Endodermal cell (in vitro differentiated cells): ENCODE data around the gene NAA60. TPM values are rescaled to one million over a fixed set of nuclear protein-coding genes. Genes with fewer than 3 reads are reported as not detected.

Experiments used
- DNase-seq: peaks from one replicate; pipeline ENCODE4 v3.0.0-alpha.2; 2017
- H3K27ac ChIP-seq: 2 replicates; pipeline ENCODE4 v1.5.1; 2013; ENCODE audit warnings: mild to moderate bottlenecking, low read depth, low read length, moderate library complexity
- H3K27me3 ChIP-seq: 2 replicates; pipeline ENCODE4 v1.6.1; 2013; ENCODE audit warnings: mild to moderate bottlenecking, low read length, moderate library complexity; ENCODE audit not compliant: insufficient read depth, control insufficient read depth, poor library complexity, severe bottlenecking
- H3K36me3 ChIP-seq: 2 replicates; pipeline ENCODE4 v1.7.0; 2013; ENCODE audit warnings: mild to moderate bottlenecking, low read length, moderate library complexity; ENCODE audit not compliant: control insufficient read depth, insufficient read depth
- H3K4me1 ChIP-seq: one replicate; pipeline ENCODE4 v1.7.0; 2013; ENCODE audit warnings: low read length; ENCODE audit not compliant: control insufficient read depth, insufficient read depth
- H3K4me3 ChIP-seq: 2 replicates; pipeline ENCODE4 v1.5.1; 2013; ENCODE audit warnings: mild to moderate bottlenecking, low read length, moderate library complexity
- H3K9ac ChIP-seq: 2 replicates; pipeline ENCODE4 v1.6.1; 2013; ENCODE audit warnings: mild to moderate bottlenecking, low read length, moderate library complexity; ENCODE audit not compliant: poor library complexity, severe bottlenecking; ENCODE audit errors: extremely low read depth
- H3K9me3 ChIP-seq: 2 replicates; pipeline ENCODE4 v1.6.1; 2013; ENCODE audit warnings: mild to moderate bottlenecking, low read length, moderate library complexity; ENCODE audit not compliant: control insufficient read depth
- H3K27ac Mint-ChIP-seq: 2 replicates; pipeline ENCODE4 v1.8.0; 2020; ENCODE audit warnings: mixed read lengths
- H3K27me3 Mint-ChIP-seq: 2 replicates; pipeline ENCODE4 v1.8.0; 2021; ENCODE audit warnings: mild to moderate bottlenecking, mixed read lengths; ENCODE audit not compliant: insufficient read depth
- H3K36me3 Mint-ChIP-seq: 2 replicates; pipeline ENCODE4 v1.8.0; 2020; ENCODE audit warnings: low read depth, mixed read lengths
- H3K4me1 Mint-ChIP-seq: 2 replicates; pipeline ENCODE4 v1.8.0; 2020; ENCODE audit warnings: mixed read lengths
- H3K4me3 Mint-ChIP-seq: 2 replicates; pipeline ENCODE4 v1.8.0; 2020; ENCODE audit warnings: mild to moderate bottlenecking, moderate library complexity, mixed read lengths
- H3K9me3 Mint-ChIP-seq: 2 replicates; pipeline ENCODE4 v1.8.0; 2020; ENCODE audit warnings: mild to moderate bottlenecking, mixed read lengths
- WGBS, 2 experiments: methylation state at CpG; one replicate each; pipeline versions ENCODE4 v1.1.5 to v1.1.7; 2013; ENCODE audit warnings: missing lambda C conversion rate in 2 of 2, mixed read lengths in 1 of 2; ENCODE audit not compliant: insufficient coverage in 1 of 2, insufficient read length in 1 of 2; 5-methylcytosine and 5-hydroxymethylcytosine counted together
- total RNA-seq, 2 donors: library from RNA; stranded (reverse); fragmentation: NEBNext Ultra II Directional in 1 of 2; extraction: Animal tissue kit (Norgen Biotek cat#: 25700) in 1 of 2; gene quantifications; 2 replicates in 1 of 2; 3 replicates in 1 of 2; pipeline ENCODE4 v1.2.1, GENCODE V29; 2021
- TF ChIP-seq, protein P1 (sequence below): fragments of 200-600 bp; sonication (generic); conservative IDR thresholded peaks from 2 replicates; pipeline ENCODE4 v1.5.0; 2021; ENCODE audit warnings: antibody characterized with exemption, mild to moderate bottlenecking

NAA60 gene
- total RNA-seq, 2 donors from 2014 or later, result 54.5 to 61.8 TPM

DNA sequence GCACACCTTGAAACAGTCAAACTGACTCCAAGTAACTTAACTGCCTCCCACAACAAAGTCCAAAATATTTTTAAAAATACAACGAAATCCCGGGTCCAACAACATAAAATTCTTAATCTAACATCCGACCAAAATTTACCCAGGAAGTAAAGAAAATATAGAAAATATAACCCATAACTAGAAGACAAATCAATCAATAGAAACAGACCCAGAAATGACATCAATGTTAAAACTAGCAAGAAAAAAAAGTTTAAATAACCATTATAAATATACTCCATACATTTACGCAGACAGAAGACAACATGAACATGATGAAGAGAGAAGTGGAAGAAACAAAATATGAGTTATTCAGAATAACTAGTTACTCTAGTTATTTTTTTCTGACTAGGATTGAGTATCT lies 3.8 kb upstream of the NAA60 start:
- TF ChIP-seq, protein P1, sequence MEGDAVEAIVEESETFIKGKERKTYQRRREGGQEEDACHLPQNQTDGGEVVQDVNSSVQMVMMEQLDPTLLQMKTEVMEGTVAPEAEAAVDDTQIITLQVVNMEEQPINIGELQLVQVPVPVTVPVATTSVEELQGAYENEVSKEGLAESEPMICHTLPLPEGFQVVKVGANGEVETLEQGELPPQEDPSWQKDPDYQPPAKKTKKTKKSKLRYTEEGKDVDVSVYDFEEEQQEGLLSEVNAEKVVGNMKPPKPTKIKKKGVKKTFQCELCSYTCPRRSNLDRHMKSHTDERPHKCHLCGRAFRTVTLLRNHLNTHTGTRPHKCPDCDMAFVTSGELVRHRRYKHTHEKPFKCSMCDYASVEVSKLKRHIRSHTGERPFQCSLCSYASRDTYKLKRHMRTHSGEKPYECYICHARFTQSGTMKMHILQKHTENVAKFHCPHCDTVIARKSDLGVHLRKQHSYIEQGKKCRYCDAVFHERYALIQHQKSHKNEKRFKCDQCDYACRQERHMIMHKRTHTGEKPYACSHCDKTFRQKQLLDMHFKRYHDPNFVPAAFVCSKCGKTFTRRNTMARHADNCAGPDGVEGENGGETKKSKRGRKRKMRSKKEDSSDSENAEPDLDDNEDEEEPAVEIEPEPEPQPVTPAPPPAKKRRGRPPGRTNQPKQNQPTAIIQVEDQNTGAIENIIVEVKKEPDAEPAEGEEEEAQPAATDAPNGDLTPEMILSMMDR, result no peak
- WGBS, 2 experiments, result 100% methylated on average over 1 of the region's 4 CpGs; no CpG with 5 or more reads in 1 of the 2 experiments
- no peak overlapping the region for H3K4me3 Mint-ChIP-seq

DNA sequence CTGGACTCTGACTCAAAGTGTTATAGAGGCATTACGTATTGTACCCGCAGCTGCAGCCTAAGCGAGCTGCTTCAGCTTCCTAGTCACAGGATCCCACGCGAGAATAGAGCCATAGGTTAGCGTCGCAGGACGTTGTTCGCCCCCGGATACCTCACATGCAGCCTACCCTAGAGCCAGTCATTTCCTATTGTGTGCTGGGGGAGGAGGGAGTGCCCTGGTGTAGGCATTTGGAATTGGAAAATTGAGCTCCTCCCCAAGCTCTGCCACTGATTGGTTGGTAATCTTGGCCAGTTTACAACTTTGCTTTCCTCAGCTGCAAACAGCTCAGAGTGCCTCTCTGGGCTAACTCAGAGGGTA lies 530 bp downstream of the NAA60 start:
- WGBS, 2 experiments, result 39 to 76% methylated on average over 5 to 10 of the region's 10 CpGs
- peak overlapping the region; percentile 76 for H3K9ac ChIP-seq
- peak; percentile 67 for DNase-seq
- Mint-ChIP-seq H3K9me3 (peaks cover 36% of the 10 kb centered on the region), H3K36me3 (peaks cover 34% of the 10 kb centered on the region), H3K4me3 (peak overlapping the region; percentile 85), H3K4me1 (peaks cover 2% of the 10 kb centered on the region), H3K27ac (peak overlapping the region; percentile 96), H3K27me3 (peaks cover 12% of the 10 kb centered on the region)
- no peaks in the 10 kb centered on the region for H3K27me3 ChIP-seq
- peaks cover 22% of the 10 kb centered on the region for H3K36me3 ChIP-seq
- H3K4me1 ChIP-seq, result no peaks in the 10 kb centered on the region
- peaks cover 9% of the 10 kb centered on the region for H3K9me3 ChIP-seq
- peak overlapping the region; percentile 64 for H3K27ac ChIP-seq
- TF ChIP-seq, protein P1, result no peak
- H3K4me3 ChIP-seq, result peak overlapping the region; percentile 97

More for the DNA sequence above, 3.8 kb upstream of the NAA60 start:
- H3K9me3 Mint-ChIP-seq, result peaks cover 38% of the 10 kb centered on the region
- no peak for DNase-seq
- H3K9me3 ChIP-seq, result peaks cover 9% of the 10 kb centered on the region
- no peaks in the 10 kb centered on the region for H3K27me3 ChIP-seq
- H3K36me3 ChIP-seq, result peaks cover 14% of the 10 kb centered on the region
- peaks cover 2% of the 10 kb centered on the region for H3K4me1 Mint-ChIP-seq
- H3K4me3 ChIP-seq, result peak overlapping the region; percentile 16
- no peak overlapping the region for H3K27ac ChIP-seq
- no peak overlapping the region for H3K27ac Mint-ChIP-seq
- peaks cover 19% of the 10 kb centered on the region for H3K27me3 Mint-ChIP-seq
- H3K9ac ChIP-seq, result no peak overlapping the region
- H3K36me3 Mint-ChIP-seq, result peaks cover 31% of the 10 kb centered on the region
- H3K4me1 ChIP-seq, result no peaks in the 10 kb centered on the region

DNA sequence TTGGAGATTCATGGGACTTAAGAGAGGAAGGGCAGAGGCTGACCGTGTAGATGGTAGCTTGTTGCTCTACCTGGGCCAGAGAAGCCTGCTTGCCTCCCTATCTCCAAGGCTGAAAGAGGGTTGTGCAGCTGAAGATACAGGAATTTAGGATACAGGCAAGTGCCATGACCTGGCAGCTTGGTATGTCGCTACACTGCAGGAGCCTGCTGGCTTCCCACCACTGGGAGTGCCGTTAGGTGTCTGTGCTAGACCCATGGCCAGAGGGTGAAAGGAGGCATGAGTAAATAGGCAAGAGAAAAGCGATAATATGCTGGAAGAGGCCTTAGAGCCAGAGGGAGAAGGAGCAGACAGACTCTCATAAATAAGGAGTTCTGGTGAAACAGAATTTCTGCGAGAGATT lies 10.6 kb downstream of the NAA60 start:
- 85 to 91% methylated on average over 5 of the region's 5 CpGs for WGBS, 2 experiments
- H3K27me3 ChIP-seq, result no peaks in the 10 kb centered on the region
- no peak overlapping the region for H3K27ac Mint-ChIP-seq

More for the DNA sequence above, 10.6 kb downstream of the NAA60 start:
- DNase-seq, result peak; percentile 80
- Mint-ChIP-seq H3K27me3 (no peaks in the 10 kb centered on the region), H3K9me3 (peaks cover 8% of the 10 kb centered on the region), H3K36me3 (peaks cover 19% of the 10 kb centered on the region), H3K4me3 (no peak overlapping the region), H3K4me1 (peaks cover 5% of the 10 kb centered on the region)
- TF ChIP-seq, protein P1, result peak; percentile 28
- peaks cover 4% of the 10 kb centered on the region for H3K36me3 ChIP-seq
- H3K9me3 ChIP-seq, result no peaks in the 10 kb centered on the region
- no peaks in the 10 kb centered on the region for H3K4me1 ChIP-seq
- no peak overlapping the region for H3K27ac ChIP-seq
- H3K9ac ChIP-seq, result no peak overlapping the region
- no peak overlapping the region for H3K4me3 ChIP-seq
